Loucy (cell line): Measurements from ENCODE around the gene AHNAK.

ENCODE experiments used
- EZH2phosphoT487 ChIP-seq: fragments of 200-600 bp; IDR thresholded peaks from 2 replicates; pipeline ENCODE4 v1.6.1; 2018; ENCODE audit warnings: antibody characterized with exemption, mild to moderate bottlenecking, moderate library complexity, borderline replicate concordance
- TF ChIP-seq, protein P1 (sequence below): fragments of 200-600 bp; sonication (generic); conservative IDR thresholded peaks from 2 replicates; pipeline ENCODE4 v1.5.1; 2014; ENCODE audit warnings: mild to moderate bottlenecking, antibody characterized with exemption, low read length

DNA sequence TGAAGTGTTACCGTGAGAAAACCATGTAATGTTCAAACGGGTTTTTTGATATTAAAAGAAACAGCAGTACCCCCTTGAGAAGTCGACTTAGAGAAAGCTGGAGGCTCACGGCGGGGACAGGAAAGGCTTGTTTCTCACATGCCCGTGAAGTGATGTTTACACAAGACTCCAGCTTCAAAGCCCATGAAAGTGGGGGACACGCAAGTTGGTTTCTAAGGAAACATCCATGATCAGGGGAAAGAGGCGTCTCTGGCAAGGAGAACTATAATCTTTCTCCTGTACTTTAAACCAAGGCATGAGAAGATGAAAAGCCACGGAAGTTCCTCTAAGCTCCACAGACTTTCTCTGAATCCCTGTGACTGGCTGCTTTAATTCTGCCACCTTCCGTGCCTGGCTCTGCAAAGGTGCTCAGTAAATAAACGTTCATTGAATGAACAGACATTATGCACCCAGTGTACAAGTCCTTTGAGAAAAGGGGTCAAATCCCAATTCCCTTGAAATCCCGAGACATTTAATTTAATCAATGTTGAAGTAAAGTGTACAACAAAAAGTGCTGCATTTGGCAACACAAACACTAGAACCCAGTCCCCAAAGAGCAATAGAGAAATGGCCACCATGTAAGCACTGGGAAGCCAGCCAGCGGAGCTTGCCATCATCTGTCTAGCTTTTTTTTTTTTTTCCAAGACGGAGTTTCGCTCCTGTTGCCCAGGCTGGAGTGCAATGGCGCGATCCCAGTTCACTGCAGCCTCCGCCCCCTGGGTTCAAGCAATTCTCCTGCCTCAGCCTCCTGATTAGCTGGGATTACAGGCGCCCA is 58.7 kb downstream of the AHNAK start:
- TF ChIP-seq, protein P1, sequence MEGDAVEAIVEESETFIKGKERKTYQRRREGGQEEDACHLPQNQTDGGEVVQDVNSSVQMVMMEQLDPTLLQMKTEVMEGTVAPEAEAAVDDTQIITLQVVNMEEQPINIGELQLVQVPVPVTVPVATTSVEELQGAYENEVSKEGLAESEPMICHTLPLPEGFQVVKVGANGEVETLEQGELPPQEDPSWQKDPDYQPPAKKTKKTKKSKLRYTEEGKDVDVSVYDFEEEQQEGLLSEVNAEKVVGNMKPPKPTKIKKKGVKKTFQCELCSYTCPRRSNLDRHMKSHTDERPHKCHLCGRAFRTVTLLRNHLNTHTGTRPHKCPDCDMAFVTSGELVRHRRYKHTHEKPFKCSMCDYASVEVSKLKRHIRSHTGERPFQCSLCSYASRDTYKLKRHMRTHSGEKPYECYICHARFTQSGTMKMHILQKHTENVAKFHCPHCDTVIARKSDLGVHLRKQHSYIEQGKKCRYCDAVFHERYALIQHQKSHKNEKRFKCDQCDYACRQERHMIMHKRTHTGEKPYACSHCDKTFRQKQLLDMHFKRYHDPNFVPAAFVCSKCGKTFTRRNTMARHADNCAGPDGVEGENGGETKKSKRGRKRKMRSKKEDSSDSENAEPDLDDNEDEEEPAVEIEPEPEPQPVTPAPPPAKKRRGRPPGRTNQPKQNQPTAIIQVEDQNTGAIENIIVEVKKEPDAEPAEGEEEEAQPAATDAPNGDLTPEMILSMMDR = no peak
- TF ChIP-seq EZH2phosphoT487 = no peak
